GM06990 (cell line): ENCODE data around the gene ANK3.

Experiments
- DNase-seq: peaks from one replicate; pipeline ENCODE4 v3.0.0-alpha.2; 2011; ENCODE audit not compliant: insufficient read length; ENCODE audit errors: extremely low read depth
- H3K27me3 ChIP-seq: replicated peaks from 2 replicates; pipeline ENCODE4 v1.6.0; 2011; ENCODE audit warnings: low read length; ENCODE audit not compliant: control insufficient read depth, insufficient read depth
- H3K36me3 ChIP-seq: 2 replicates; pipeline ENCODE4 v1.5.1; 2011; ENCODE audit warnings: low read length; ENCODE audit not compliant: control insufficient read depth, insufficient read depth
- H3K4me3 ChIP-seq: replicated peaks from 2 replicates; pipeline ENCODE4 v1.5.1; 2011; ENCODE audit warnings: low read depth, mild to moderate bottlenecking, control low read depth, low read length
- TF ChIP-seq, protein P1 (sequence below): IDR thresholded peaks from 2 replicates; pipeline ENCODE4 v1.5.1; 2011; ENCODE audit warnings: low read length, control low read depth, mild to moderate bottlenecking, inconsistent platforms; ENCODE audit not compliant: insufficient read depth, poor library complexity, severe bottlenecking

ANK3 gene

GRCh38 chr10:60043561-60044241 is 346.0 kb downstream of the ANK3 start:
- no peaks in the 10 kb centered on the region for H3K27me3 ChIP-seq
- no peak overlapping the region for H3K4me3 ChIP-seq
- TF ChIP-seq, protein P1, sequence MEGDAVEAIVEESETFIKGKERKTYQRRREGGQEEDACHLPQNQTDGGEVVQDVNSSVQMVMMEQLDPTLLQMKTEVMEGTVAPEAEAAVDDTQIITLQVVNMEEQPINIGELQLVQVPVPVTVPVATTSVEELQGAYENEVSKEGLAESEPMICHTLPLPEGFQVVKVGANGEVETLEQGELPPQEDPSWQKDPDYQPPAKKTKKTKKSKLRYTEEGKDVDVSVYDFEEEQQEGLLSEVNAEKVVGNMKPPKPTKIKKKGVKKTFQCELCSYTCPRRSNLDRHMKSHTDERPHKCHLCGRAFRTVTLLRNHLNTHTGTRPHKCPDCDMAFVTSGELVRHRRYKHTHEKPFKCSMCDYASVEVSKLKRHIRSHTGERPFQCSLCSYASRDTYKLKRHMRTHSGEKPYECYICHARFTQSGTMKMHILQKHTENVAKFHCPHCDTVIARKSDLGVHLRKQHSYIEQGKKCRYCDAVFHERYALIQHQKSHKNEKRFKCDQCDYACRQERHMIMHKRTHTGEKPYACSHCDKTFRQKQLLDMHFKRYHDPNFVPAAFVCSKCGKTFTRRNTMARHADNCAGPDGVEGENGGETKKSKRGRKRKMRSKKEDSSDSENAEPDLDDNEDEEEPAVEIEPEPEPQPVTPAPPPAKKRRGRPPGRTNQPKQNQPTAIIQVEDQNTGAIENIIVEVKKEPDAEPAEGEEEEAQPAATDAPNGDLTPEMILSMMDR, result no peak
- DNase-seq, result no peak
- no peaks in the 10 kb centered on the region for H3K36me3 ChIP-seq

GRCh38 chr10:60042914-60043313 is 346.8 kb downstream of the ANK3 start:
- TF ChIP-seq, protein P1, result no peak
- no peaks in the 10 kb centered on the region for H3K27me3 ChIP-seq
- no peak for DNase-seq
- no peaks in the 10 kb centered on the region for H3K36me3 ChIP-seq
- H3K4me3 ChIP-seq, result no peak overlapping the region

- DNase-seq, result no peak
- Histone ChIP-seq H3K36me3 (no peaks in the 10 kb centered on the region), H3K27me3 (no peaks in the 10 kb centered on the region), H3K4me3 (no peak overlapping the region)
- TF ChIP-seq, protein P1, result no peak
Observed at GRCh38 chr10:60042262-60042661, 347.4 kb downstream of the ANK3 start.

DNA sequence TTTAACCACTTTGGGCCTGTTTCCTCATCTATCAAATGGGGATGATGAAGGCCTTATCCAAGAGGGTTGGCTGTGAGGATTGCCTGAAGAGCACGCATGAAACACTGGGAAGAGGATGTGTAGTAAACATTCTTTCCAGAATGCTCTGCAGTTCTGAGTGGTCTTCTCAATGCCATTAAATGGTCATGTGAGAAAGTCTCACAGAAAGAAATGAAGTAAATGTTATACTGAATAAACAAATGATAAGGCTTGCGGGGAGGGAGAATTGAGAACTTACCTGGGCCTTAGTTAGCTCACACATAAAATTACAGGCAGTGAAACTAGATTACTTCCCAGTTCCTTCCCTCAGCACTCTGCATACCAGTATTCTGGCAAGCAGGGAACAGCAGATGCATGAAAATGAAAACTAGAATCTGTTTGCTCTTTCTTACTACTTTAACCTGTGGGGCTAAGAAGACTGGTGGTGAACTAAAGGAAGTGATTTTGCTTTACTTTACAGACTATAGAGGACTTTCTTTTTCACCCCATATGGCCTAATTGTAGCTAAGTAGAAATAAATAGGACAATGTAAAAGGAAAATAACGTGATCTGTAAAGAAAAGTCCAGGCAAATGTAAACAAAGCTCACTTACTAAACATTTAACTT is 348.1 kb downstream of the ANK3 start:
- TF ChIP-seq, protein P1, result no peak
- DNase-seq, result no peak
- Histone ChIP-seq H3K4me3 (no peak overlapping the region), H3K36me3 (no peaks in the 10 kb centered on the region), H3K27me3 (no peaks in the 10 kb centered on the region)

DNA sequence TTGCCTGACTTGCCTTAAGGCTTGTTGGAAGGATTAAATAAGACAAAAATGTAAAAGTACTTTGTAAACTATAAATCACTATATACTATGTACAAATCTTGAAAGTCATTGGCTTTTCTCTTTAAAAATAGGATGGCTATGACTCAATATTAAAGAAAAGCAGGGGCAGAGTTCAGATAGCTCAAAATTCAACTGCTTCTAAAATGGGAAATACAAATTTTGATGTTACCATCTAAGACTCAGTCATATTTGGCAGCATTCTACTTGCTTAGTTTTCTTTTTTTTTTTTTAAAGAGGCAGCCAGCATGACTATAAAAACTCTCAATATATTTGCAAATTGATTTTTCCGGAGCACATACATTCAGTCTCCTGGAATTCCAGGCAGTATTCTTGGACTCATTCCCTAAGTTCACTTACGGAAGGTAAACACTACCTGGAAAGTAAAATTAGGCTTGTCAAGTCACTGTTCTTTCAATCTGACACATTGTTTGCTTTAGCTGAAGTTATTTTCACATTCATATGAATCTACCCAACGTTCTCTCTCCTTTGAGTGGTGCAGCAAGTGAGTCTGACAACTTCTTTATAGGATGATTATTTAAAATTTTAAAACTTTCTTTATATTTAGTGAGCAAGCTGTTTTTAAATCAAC is 349.5 kb downstream of the ANK3 start:
- no peak overlapping the region for H3K4me3 ChIP-seq
- DNase-seq, result no peak
- TF ChIP-seq, protein P1, result no peak
- no peaks in the 10 kb centered on the region for H3K27me3 ChIP-seq
- no peaks in the 10 kb centered on the region for H3K36me3 ChIP-seq
